A673 (cell line): ENCODE measurements around the gene BSN.

Experiments used
- EZH2 ChIP-seq: fragments of 200-600 bp; sonication (generic); IDR thresholded peaks from 2 replicates; pipeline ENCODE4 v1.6.1; 2017; ENCODE audit warnings: borderline replicate concordance, low read depth, mild to moderate bottlenecking, mixed read lengths, antibody characterized with exemption, low read length; ENCODE audit not compliant: poor library complexity, severe bottlenecking
- TF ChIP-seq, protein P1 (sequence below): fragments of 300-800, 200-600 bp; sonication (generic); conservative IDR thresholded peaks from 2 replicates; pipeline ENCODE4 v1.5.1; 2017; ENCODE audit warnings: low read depth, mild to moderate bottlenecking, antibody characterized with exemption, low read length, moderate library complexity, mixed read lengths

DNA sequence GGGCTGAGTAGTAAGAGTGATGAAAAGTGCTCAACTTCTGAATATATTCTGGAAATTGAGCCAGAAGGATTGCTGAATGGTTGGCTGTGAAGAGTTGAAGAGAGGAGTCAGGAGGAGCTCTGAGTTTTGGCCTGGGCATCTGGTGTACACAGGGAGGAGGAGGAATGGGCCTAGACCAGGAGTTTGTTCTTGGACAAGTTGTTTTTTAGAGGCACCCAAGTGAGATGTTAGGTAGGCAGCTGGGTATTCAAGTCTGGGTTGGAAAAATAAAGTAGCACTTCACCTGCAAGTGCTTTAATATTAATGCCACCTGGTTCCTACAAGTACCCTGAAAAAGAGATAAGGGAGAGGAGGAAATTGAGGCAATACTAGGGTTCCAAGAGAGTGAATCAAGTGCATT lies 14.7 kb downstream of the BSN start:
- TF ChIP-seq, protein P1, sequence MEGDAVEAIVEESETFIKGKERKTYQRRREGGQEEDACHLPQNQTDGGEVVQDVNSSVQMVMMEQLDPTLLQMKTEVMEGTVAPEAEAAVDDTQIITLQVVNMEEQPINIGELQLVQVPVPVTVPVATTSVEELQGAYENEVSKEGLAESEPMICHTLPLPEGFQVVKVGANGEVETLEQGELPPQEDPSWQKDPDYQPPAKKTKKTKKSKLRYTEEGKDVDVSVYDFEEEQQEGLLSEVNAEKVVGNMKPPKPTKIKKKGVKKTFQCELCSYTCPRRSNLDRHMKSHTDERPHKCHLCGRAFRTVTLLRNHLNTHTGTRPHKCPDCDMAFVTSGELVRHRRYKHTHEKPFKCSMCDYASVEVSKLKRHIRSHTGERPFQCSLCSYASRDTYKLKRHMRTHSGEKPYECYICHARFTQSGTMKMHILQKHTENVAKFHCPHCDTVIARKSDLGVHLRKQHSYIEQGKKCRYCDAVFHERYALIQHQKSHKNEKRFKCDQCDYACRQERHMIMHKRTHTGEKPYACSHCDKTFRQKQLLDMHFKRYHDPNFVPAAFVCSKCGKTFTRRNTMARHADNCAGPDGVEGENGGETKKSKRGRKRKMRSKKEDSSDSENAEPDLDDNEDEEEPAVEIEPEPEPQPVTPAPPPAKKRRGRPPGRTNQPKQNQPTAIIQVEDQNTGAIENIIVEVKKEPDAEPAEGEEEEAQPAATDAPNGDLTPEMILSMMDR = no peak
- no peak for TF ChIP-seq EZH2
